GM21528 (cell line): ENCODE measurements around the gene RADIL.

ENCODE experiments used
- ATAC-seq: cut with Tn5 transposase; IDR thresholded peaks from one replicate; pipeline ENCODE4 v1.9.1; 2021; ENCODE audit warnings: mild to moderate bottlenecking, moderate library complexity; ENCODE audit not compliant: unreplicated experiment, low FRiP score

The RADIL gene

GRCh38 chr7:4884164-4884563 lies 648 bp upstream of the RADIL start:
- ATAC-seq: no peak

- ATAC-seq: no peak
Measured at GRCh38 chr7:4883033-4883371, 514 bp downstream of the RADIL start.

DNA sequence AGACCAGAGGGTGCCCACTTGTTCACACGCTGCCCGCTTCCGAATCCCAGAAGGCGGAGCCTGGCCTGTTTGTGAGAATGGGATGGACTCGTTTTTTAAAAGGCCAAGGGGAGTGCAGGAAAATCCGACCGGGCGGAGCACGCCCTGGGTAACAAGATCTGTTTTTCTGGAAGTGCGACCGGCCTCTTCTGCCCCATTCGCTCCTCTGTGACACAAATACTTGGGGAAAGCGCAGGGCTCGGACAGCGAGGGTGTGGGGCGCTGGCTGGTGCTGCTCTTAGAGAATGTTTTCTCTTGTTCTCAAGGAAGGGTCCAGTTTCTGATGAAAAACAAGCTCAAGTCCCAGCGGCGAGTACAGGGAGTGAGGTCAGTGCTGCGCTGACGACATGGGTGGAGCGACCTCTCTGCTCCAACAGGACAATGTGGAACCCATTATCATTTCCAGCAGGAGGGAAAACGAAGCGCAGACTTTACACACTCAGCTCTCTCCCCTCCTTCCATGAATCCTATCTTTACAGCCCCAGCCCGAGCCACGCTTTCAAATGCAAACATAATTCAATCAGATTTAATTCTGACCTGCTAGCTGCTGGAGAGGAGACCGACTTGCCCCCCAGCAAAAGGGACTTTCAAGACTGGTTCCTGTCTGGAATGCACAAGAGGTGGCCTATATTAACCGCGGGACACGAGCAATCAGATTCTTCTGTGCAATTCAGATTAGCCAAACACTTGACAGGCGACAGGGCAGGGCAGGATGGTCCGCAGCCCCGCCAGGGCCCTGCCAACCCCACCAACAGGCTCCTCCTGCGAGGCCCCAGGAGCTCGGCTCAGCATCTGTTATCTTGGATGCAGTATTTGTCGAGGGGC lies 1.1 kb downstream of the RADIL start:
- ATAC-seq: no peak

GRCh38 chr7:4880218-4880617 lies 3.3 kb downstream of the RADIL start:
- ATAC-seq: no peak

- no peak for ATAC-seq
Measured at GRCh38 chr7:4879396-4880081, 4.0 kb downstream of the RADIL start.

DNA sequence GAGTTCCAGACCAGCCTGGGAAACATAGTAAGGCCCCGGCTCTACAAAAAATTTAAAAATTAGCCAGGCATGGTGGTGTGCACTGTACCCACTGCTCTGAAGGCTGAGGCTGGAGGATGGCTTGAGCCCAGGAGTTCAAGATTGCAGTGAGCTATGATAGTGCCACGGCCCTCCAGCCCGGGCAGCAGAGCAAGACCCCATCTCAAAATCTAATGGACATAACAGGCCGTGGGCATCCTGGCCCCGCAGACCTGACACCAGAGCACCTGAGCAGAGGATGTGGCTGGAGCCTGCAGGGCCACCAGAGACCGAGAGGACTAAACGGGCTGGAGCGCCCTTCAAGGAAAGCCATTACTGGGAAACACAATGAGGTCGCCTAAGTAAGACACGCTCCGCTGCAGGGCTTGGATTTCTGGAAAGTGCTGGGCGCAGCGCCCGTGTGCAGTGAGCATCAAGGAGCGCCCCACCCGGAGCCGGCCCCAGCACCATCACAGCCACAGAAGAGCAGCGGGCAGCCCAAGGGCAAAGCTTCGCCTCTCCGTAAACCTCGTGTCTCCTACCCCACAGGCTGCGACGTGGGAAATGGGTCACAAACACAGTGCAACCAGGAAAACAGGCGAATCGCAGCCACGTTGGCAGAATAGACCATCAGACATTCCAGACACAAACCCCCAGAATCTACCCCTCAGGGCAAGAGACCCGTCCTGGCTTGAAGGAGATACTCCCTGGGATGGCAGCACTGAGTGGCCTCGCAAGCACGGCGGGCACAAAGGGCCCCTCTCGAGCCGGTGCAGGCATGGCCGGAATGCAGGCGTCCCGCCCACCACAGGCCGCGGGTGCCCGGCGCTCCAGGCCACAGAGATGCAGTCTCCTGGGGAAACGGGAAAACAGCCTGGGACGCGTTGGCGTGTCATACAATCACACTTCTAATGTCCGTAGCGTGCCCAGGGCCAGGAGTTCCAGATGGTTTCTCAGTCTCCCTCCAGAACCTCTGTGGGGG lies 4.9 kb downstream of the RADIL start:
- ATAC-seq: no peak

- ATAC-seq: no peak
Measured at GRCh38 chr7:4876586-4876985, 6.9 kb downstream of the RADIL start.

- no peak for ATAC-seq
Measured at GRCh38 chr7:4875391-4875790, 8.1 kb downstream of the RADIL start.

DNA sequence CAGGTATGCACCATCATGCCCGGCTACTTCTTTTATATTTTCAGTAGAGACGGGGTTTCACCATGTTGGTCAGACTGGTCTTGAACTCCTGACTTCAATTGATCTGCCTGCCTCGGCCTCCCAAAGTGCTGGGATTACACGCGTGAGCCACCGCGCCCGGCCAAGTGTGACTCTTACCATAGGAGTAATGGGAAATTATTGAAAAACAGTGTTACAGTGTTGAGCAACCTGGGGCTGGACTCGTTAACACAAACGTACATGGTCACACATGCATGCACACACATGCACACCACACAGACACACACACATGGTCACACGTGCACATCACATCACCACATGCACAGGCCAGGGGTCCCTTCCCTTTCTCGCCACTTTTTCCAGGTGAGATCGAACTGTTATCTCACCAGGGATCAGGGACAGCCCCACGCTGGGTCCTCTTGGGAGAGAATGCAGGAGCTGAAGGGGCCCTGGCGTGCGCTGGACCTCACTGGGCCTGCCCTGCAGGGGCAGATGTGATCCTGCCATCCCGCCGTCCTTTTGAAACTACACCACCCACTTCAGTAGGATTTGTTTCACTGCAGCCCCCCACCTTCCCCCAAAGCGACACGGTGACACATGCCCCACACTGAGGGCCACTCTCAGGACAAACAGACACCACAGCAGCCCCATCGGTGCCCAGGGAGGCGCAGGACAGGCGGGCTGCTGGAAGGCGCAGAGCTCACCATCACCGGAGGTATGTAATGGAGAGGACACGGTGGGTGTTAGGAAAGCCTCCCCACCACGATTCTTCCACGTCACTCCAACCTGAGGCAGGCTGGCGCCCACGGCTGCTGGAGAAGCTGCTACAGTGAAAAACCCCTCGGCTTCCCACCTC lies 10.2 kb downstream of the RADIL start:
- ATAC-seq: no peak

DNA sequence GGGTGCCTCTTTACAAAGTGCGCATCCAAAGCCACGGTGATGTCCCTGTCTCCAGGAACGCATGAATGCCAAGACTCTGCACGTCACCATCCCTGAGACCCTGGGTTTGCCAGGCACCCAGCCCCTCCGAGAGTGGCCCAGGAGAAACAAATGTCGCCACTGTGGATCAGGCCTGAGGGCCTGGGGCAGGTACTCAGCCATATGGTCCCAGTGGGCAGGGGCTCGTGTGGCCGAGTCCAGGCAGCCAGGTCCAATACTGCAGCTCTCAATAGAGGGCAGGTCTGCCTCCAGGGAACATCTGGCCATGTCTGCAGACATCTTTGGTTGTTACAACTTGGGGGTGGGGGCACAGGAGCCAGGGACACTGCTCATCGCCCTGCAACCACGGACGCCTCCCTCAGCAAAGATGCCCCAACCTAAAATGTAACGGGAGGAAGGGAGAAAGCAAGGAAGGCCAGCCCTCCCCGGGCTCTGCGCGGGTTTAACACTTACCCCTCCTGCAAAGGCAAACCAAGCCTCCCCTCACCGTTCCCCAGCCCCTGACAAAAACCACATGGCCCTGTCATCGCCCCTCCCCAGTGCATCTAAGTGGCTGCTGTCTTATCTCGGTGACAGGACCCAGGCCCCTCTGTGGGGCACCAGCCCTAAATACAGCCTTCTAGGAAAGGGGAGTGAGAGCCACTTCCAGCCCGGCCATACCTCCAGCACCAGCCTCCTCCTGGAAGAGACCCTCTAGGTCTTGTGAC lies 11.4 kb downstream of the RADIL start:
- ATAC-seq: no peak

GRCh38 chr7:4871056-4871680 lies 12.3 kb downstream of the RADIL start:
- ATAC-seq: no peak

DNA sequence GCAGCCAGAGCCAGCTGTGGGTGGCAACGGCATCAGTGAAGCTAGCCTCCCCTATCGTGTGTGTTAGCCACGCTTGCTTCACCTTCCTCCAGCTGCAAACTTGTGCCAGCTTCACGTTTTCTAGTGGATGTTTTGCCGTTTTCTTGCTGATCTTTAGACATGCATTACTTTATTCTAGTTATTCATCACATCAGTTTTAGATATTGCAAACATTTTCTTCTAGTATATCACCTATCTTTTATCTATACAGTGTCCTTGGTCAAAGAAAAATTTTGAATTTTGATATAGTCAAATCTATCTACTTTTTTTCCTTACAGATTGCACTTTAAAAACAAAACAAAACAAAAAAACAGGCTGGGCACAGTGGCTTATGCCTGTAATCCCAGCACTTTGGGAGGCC lies 15.0 kb downstream of the RADIL start:
- ATAC-seq: no peak

DNA sequence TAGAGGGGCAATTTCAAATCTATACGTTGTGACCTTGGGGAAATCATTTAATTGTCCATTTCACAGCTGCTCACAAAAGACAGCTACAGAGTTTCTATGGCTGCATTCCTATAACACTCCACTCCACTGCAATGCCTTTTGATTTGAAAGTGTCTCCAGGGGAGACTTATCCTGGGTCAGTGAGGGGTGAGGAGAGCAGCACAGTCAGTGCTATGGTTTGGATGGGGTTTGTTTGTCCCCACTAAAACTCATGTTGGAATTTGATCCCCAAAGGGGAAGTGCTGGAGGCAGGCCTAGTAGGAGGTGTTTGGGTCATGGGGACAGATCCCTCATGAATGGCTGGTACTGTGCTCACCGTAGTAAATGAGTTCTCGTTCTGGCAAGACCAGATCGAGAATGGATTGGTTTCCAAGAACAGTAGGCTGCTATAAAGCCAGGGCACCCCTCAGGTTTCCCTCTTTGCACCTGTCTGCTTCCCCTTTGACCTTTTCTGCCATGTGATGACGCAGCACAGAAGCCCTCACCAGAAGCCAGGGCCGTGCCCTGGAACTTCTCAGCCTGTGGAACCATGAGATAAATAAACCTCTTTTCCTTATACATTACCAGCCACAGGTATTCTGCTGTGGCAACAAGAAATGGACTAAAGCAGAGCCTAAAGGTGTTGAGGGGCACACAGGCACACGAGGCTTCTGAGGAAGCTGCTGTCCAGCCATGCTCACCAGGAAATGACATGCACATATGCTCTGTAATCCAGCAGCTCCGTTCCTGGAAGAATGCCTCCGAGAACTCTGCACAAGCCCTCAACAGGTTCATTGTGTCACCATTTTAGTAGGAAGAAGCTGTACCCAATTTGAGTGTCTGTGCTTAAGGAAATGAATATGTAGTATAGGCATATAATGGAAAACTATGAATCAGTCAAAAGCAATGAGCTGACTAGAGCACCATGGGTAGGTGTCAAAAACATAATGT lies 16.7 kb downstream of the RADIL start:
- ATAC-seq: no peak

DNA sequence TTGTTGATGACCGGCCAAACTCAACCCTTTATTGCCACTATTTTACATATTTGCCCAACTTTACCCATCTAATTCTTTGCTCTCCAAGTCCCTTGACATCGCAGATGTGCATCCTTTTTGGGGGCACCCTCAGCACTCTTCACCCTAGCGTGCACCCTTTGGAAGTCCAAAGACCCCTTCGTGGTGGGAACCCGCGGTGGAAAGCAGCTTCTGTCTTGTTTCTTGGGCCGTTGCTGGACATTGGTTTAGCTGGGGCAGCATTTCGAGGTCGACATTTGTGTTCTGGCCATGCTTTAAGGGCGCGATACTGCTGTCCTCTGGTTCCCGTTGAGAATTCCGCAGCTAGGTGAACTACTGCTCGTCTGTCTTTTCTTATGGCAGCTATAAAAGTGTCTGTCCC lies 21.4 kb downstream of the RADIL start:
- no peak for ATAC-seq

GRCh38 chr7:4861673-4862072 lies 21.8 kb downstream of the RADIL start, which contains the start of gene PAPOLB:
Gene PAPOLB (minus strand): TSS chr7:4862030. CDS start chr7:4861810, 220 bp downstream.
- ATAC-seq: no peak

- no peak for ATAC-seq
Measured at GRCh38 chr7:4861227-4861626, 22.3 kb downstream of the RADIL start.

GRCh38 chr7:4857189-4857588 lies 26.3 kb downstream of the RADIL start:
- ATAC-seq: no peak
